Erythroblast (primary cell): ENCODE measurements around the gene EDEM1.

Experiments used
- GATA1 ChIP-seq: IDR thresholded peaks from 2 replicates; pipeline ENCODE4 v1.6.1; 2011; ENCODE audit warnings: low read depth, mild to moderate bottlenecking, control low read depth, low read length, moderate library complexity
- POLR2A ChIP-seq: IDR thresholded peaks from 2 replicates; pipeline ENCODE4 v1.6.1; 2011; ENCODE audit warnings: mild to moderate bottlenecking, low read length

DNA sequence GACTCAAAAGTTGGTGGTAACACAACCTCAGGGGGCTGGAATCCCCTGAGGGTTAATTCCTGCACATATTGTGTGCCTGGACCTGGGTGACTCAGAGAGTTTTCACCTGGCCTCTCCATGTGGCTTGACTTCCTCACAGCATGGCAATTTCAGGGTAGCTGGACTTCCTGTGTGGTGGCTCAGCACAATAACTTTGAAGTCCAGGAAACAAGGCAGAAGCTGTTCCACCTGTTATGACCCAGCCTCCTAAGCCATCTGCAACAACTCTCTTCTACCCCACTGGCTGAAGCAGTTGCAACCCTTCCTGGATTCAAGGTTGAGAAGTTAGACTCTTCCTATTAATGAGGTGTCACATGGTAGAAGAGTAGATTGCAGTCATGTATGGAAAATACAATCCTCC, 58.4 kb downstream of the EDEM1 start:
- TF ChIP-seq POLR2A (no peak), GATA1 (no peak)
